Muscle layer of duodenum (tissue), 2 donors: ENCODE data around the gene NMT2.

ENCODE experiments used
- H3K27ac ChIP-seq: one replicate; pipeline ENCODE4 v1.7.0; 2013; ENCODE audit warnings: mild to moderate bottlenecking, low read length
- H3K27me3 ChIP-seq: one replicate; pipeline ENCODE4 v1.7.0; 2013; ENCODE audit warnings: low read depth, mild to moderate bottlenecking, control low read depth, low read length
- H3K36me3 ChIP-seq, 2 donors: one replicate each; pipeline ENCODE4 v1.7.0; 2013; ENCODE audit warnings: low read length in 2 of 2, control low read depth in 1 of 2, mild to moderate bottlenecking in 1 of 2; ENCODE audit not compliant: insufficient read depth in 2 of 2, control insufficient read depth in 1 of 2
- H3K4me1 ChIP-seq, 2 donors: one replicate each; pipeline ENCODE4 v1.7.0; 2013; ENCODE audit warnings: low read length in 2 of 2, mild to moderate bottlenecking in 2 of 2, control low read depth in 1 of 2, moderate library complexity in 1 of 2; ENCODE audit not compliant: insufficient read depth in 2 of 2, control insufficient read depth in 1 of 2
- H3K4me3 ChIP-seq, 2 donors: one replicate each; pipeline ENCODE4 v1.7.0; 2013; ENCODE audit warnings: low read length in 2 of 2, low read depth in 1 of 2, mild to moderate bottlenecking in 1 of 2
- H3K9me3 ChIP-seq, 2 donors: one replicate each; pipeline ENCODE4 v1.7.0; 2013; ENCODE audit warnings: low read length in 2 of 2, control low read depth in 1 of 2, mild to moderate bottlenecking in 1 of 2; ENCODE audit not compliant: control insufficient read depth in 1 of 2
- donor health status: healthy.

Gene NMT2

DNA sequence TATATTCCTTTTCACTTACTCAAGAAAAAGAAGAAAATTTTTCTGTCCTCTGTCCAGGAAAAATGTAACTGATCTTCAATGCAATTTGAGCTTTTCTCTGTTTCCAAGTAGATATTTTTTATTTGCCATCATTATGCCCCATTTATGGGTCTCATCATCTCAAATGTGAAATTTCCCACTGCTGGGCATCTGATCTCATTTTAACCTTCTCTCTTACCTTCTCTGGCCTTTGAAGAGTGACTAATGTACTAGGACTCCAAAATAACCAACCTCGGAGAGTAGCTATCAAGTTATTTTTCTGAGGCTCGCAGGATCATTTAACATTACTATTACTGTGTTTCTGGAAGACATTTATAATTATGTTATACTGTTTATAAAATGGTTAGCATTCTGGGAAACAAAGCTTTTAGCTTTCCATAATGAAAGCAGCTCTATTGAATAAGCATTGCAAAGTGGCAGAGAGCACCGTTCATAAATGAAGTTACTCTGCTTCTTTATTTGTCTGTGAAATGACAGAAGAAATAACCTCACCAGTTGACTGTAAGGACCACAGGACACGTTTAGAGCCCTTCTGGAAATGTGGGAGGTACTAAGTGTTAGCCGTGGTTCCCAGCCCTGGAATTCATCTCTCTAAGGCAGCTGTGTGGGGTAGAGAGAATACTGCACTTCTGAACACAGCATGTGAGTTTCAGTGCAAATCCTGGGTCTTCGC lies 33.3 kb upstream of the NMT2 start:
- Histone ChIP-seq H3K4me1 (peaks cover 0 to 3% of the 10 kb centered on the region in 2 donors), H3K27ac (no peak overlapping the region), H3K9me3 (no peaks in the 10 kb centered on the region), H3K36me3 (no peaks in the 10 kb centered on the region), H3K4me3 (no peak overlapping the region), H3K27me3 (no peaks in the 10 kb centered on the region)

DNA sequence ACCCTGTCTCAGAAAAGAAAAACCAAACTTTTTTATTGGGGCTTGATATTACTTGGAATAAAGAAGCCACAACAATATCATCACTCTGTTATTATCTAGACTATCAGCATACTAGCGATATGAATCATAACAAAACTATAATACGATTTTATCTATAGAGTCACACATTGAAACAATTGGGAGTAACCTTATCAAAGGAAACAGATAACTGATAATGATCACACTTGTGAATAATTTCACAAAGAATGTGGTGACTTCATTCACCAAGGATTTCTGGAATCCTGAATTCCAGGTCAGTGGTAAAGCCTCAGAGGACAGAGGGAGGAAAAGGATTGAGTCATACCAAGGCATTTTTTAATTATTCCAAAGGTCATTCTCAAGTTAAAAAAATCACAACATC lies 32.1 kb upstream of the NMT2 start:
- Histone ChIP-seq H3K36me3 (no peaks in the 10 kb centered on the region), H3K27me3 (no peaks in the 10 kb centered on the region), H3K9me3 (no peaks in the 10 kb centered on the region), H3K27ac (no peak overlapping the region), H3K4me3 (no peak overlapping the region), H3K4me1 (peaks cover 0 to 3% of the 10 kb centered on the region in 2 donors)

DNA sequence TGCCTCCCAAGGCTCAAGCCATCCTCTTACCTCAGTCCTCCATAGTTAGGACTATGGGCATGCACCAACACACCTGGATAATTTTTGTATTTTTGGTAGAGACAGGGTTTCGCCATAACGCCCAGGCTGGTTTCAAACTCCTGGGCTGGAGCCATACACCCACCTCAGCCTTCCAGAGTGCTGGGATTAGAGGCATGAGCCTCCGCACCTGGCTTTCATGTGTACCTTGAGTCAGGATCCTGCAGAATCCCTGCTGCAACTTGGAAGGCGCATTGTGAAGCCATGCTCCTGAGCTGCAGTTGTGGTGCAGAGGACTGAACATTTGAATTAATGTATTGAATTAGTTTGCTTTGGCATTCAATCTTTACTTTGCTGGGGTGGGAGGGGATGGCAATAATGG lies 29.4 kb upstream of the NMT2 start:
- Histone ChIP-seq H3K27me3 (no peaks in the 10 kb centered on the region), H3K27ac (no peak overlapping the region), H3K4me3 (no peak overlapping the region), H3K36me3 (no peaks in the 10 kb centered on the region), H3K4me1 (peaks cover 0 to 3% of the 10 kb centered on the region in 2 donors), H3K9me3 (peaks cover 0 to 2% of the 10 kb centered on the region in 2 donors)

DNA sequence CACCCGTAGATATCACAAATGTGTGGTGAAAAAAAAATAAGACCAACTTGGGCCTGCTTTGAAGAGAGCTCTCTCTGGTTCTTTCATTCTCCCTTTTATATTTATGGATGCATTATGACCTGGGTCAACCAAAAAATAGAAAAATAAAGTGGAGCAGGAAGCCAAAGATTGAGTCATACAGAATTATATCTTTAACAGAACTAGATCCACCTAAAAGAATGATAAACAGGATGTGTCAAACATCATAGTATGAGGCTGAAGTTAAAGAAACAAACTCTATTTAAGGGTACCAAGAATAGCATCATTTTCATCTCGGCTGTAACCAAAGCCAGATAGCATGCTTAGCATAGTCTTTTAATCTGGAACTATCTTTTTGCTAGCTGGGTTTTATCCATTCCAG lies 28.8 kb upstream of the NMT2 start:
- Histone ChIP-seq H3K4me1 (peaks cover 0 to 3% of the 10 kb centered on the region in 2 donors), H3K36me3 (no peaks in the 10 kb centered on the region), H3K27me3 (no peaks in the 10 kb centered on the region), H3K4me3 (no peak overlapping the region), H3K27ac (no peak overlapping the region), H3K9me3 (peaks cover 0 to 2% of the 10 kb centered on the region in 2 donors)

DNA sequence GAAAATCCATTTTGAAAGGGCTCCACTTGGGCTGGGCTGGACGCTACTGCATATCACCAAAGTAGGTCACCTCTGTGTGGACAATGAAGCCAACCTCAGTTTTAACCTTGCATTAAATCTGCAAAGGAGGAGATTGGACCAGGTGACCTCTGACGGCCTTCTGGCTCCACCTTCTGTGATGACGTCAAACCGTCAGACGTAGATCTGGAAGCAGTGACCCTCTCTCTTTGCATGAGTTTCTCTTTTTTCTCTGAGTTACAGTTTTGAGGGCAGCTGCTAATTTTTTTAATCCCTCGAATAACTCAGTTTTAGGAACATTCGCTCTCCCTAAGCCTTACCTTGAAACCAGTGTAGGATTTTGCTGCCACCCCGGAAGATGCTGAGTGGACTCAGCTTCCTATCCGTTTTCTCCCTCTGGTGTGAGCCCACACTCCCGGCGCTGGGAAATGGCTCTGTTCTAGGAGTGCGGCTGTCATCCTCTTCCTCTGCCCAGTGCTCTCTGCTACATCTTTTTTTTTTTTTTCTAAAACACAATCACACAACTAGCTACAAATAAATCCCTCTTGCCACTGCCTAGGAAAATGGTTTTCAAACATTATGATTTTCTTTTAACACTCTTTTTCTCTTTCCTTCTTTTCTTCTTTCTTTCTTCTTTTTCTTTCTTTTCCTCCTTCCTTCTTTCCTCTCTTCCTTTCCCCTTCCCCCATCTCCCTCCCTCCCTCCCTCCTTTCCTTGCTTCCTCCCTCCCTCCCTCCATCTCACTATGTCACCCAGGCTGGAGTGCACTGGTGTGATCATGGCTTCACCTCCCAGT lies 27.7 kb upstream of the NMT2 start:
- H3K27ac ChIP-seq: no peak overlapping the region
- H3K9me3 ChIP-seq: peaks cover 0 to 2% of the 10 kb centered on the region in 2 donors
- no peaks in the 10 kb centered on the region for H3K27me3 ChIP-seq
- H3K4me3 ChIP-seq: peak overlapping the region in 1 of 2 donors; percentile 5
- no peaks in the 10 kb centered on the region for H3K4me1 ChIP-seq
- H3K36me3 ChIP-seq: no peaks in the 10 kb centered on the region

DNA sequence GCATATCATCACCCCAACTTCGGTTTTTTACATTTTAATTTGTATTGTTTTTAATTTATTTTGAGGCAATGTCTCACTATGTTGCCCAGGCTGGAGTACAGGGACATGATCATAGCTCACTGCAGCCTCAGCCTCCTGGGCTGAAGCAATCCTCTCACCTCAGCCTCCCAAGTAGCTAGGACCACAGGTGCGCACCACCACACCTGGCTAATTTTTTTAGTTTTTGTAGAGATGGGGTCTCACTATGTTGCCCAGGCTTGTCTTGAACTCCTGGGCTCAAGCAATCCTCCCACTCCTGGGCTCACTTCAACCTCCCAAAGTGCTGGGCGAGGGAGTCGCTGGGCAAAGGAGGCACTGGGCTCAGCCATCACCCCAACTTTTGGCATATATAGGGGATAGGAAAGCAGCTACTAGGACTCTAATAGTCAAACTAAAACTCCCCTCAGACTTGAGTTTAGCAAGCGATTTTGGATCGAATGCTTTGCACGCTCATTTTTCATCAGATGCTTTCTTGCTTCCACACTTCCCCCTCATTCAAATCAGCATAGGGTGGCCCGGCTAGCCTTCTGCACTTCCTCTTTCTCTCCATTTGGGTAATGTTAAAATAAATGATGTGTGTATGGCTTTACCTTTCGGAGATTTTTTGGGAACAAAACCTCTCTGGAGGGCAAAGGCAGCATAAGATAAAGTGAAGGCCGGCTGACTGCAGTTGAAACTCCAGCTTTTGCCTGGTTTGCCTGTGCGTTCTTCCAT lies 20.8 kb upstream of the NMT2 start:
- Histone ChIP-seq H3K4me3 (no peak overlapping the region), H3K9me3 (no peaks in the 10 kb centered on the region)

DNA sequence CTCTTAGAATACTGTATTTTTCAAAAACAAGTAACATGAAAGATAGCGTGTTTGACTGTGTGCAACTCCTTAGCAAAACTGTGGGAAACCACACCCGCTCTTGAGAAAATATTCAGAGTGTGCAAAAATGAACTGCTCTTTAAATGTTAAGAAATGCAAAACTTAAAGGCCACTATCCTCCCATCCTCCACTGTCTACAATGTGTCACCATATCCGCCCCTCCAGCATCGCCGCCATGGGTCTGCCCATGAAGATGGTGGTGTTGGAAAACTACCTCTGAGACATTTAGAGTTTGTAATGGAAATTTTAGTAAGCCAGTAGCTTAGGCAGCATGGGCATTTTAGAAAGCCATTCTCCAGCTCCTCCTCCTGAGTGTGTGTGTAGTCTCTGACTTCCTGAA lies 20.1 kb upstream of the NMT2 start:
- Histone ChIP-seq H3K27me3 (no peaks in the 10 kb centered on the region), H3K4me1 (no peaks in the 10 kb centered on the region), H3K36me3 (no peaks in the 10 kb centered on the region), H3K9me3 (no peaks in the 10 kb centered on the region), H3K4me3 (no peak overlapping the region), H3K27ac (no peak overlapping the region)

More for the DNA sequence above, 20.8 kb upstream of the NMT2 start:
- no peaks in the 10 kb centered on the region for H3K4me1 ChIP-seq
- no peak overlapping the region for H3K27ac ChIP-seq
- H3K27me3 ChIP-seq: no peaks in the 10 kb centered on the region
- H3K36me3 ChIP-seq: no peaks in the 10 kb centered on the region

DNA sequence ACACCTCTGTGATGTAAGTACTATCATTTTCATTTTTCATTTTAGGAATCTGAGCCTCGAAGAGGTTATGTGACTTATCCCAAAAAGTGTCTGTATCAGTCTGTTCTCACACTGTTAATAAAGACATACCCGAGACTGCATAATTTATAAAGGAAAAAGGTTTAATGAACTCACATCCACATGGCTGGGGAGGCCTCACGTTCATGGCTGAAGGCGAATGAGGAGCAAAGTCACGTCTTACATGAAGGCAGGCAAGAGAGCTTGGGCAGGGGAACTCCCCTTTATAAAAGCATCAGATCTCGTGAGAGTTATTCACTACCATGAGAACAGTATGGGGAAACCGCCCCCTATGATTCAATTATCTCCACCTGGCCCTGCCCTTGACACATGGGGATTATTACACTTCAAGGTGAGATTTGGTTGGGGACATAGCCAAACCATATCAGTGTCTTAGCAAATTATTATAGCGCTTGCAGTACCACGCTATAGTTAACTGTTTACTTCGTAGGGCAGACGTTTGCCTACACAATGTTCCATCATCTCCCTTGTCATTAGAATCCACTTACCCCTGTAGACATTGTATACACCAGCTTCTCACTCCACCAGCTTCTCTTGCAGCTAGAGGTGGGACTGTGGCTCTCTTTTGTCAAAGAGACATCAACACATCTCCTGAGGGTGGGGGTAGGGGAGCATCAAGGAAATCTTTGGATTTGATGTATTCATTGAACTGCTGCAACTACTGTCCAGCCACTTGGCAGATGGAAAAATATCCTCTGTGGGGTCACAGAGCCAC lies 15.4 kb upstream of the NMT2 start:
- Histone ChIP-seq H3K4me1 (no peaks in the 10 kb centered on the region), H3K36me3 (no peaks in the 10 kb centered on the region), H3K27ac (no peak overlapping the region), H3K27me3 (no peaks in the 10 kb centered on the region), H3K4me3 (no peak overlapping the region), H3K9me3 (no peaks in the 10 kb centered on the region)

DNA sequence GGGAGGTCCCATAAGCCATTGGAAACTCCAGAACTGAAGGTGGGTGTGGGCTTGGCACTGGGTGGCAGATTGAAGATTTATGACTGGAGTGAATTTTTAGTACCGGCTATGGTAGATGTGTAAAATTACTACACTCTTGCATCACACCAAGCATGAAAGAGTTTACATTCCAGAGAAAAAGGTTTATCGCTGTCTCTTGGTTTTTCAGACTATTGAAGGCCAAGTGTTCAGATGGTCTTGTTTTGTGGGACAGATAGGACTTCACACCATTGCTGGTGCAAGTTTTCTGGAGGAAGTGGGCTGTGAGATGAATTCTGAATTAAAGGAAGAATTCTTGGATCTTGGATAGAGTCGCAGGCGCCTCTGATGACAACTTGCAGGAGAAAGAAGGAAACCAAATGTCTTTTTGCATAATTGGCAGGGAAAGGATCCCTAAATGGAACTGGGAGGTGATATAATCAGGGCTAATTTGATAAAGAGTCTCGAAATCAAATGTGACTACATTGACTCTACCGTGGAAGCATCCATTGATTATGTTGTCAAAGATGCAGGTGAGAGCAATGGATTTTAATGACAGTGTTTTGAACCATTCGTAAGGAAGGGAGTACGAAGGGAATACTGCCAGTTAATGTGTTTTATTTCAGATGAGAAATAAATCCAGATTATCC lies 14.2 kb upstream of the NMT2 start:
- H3K27me3 ChIP-seq: no peaks in the 10 kb centered on the region
- no peaks in the 10 kb centered on the region for H3K4me1 ChIP-seq
- H3K36me3 ChIP-seq: no peaks in the 10 kb centered on the region
- no peaks in the 10 kb centered on the region for H3K9me3 ChIP-seq
- H3K27ac ChIP-seq: no peak overlapping the region
- H3K4me3 ChIP-seq: no peak overlapping the region

DNA sequence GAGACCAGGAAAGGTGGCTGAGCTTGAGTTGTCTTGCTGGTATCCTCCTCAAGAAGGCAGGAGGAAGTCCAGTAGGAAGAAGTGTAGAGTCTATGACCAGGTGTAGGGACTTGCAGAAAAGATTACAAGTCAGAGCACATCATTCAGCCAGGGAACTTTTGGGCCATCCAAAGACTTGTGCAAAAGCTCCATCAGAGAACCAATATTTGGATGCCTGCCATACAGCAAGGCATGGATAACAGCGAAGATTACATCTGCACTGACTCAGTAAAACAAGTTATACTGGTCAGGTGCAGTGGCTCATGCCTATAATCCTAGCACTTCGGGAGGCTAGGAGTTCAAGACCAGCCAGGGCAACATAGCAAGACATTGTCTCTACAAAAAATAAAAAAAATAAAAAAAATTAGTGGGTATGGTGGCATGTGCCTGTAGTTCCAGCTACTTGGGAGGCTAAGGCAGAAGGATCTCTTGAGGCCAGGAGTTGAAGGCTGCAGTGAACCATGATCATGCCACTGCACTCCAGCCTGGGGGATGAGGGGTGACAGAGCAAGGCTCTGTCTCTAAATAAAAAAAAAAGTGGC lies 13.2 kb upstream of the NMT2 start:
- Histone ChIP-seq H3K27ac (no peak overlapping the region), H3K9me3 (no peaks in the 10 kb centered on the region), H3K27me3 (no peaks in the 10 kb centered on the region), H3K4me3 (no peak overlapping the region), H3K36me3 (no peaks in the 10 kb centered on the region), H3K4me1 (no peaks in the 10 kb centered on the region)
